ENCODE results near the gene TMEM229A.
A peak's percentile ranks its signal among the peaks of the same experiment; 100 is the strongest.
"Not testable (repeated sequence)": the region's sequence is repeated elsewhere in the genome, so short reads cannot be mapped to it uniquely, and the experiment has no call there.

TMEM229A gene

GRCh38 chr7:124032369-124033094 is at the start of gene TMEM229A:
TSS of gene TMEM229A (minus strand) at chr7:124033067. CDS start at chr7:124033003, 64 bp downstream.
- DNase-seq: peak; percentile 57 to 58

GRCh38 chr7:124082234-124082633 is 49.4 kb upstream of the TMEM229A start:
- not testable (repeated sequence) for DNase-seq

GRCh38 chr7:124077546-124077945 is 44.7 kb upstream of the TMEM229A start:
- no peak for DNase-seq

- DNase-seq: no peak
These were observed 44.0 kb upstream of the TMEM229A start for GRCh38 chr7:124076841-124077240.

- no peak for DNase-seq
These were observed 41.1 kb upstream of the TMEM229A start for GRCh38 chr7:124074007-124074406.

- DNase-seq: no peak
These were observed 40.4 kb upstream of the TMEM229A start for GRCh38 chr7:124073310-124073645.

- DNase-seq: peak; percentile 45 to 82
These were observed 39.9 kb upstream of the TMEM229A start for GRCh38 chr7:124072603-124073309.

GRCh38 chr7:124071843-124072242 is 39.0 kb upstream of the TMEM229A start:
- peak; percentile 85 to 96 for DNase-seq

- DNase-seq: no peak
These were observed 29.3 kb upstream of the TMEM229A start for GRCh38 chr7:124062171-124062570.

- no peak for DNase-seq
These were observed 27.7 kb upstream of the TMEM229A start for GRCh38 chr7:124060528-124060927.

- DNase-seq: no peak
These were observed 26.5 kb upstream of the TMEM229A start for GRCh38 chr7:124059375-124059774.

GRCh38 chr7:124058515-124058914 is 25.6 kb upstream of the TMEM229A start:
- no peak for DNase-seq

- DNase-seq: no peak
These were observed 25.0 kb upstream of the TMEM229A start for GRCh38 chr7:124057872-124058271.

- no peak for DNase-seq
These were observed 23.4 kb upstream of the TMEM229A start for GRCh38 chr7:124056234-124056633.

- DNase-seq: no peak
These were observed 19.0 kb upstream of the TMEM229A start for GRCh38 chr7:124051681-124052377.

GRCh38 chr7:124042826-124043225 is 10.0 kb upstream of the TMEM229A start:
- no peak for DNase-seq

- DNase-seq: no peak
These were observed 8.6 kb upstream of the TMEM229A start for GRCh38 chr7:124041439-124041838.

- not testable (repeated sequence) for DNase-seq
These were observed 5.0 kb upstream of the TMEM229A start for GRCh38 chr7:124037902-124038301.

- DNase-seq: no peak
These were observed 2.8 kb upstream of the TMEM229A start for GRCh38 chr7:124035706-124036105.

GRCh38 chr7:124034754-124035100 is 1.9 kb upstream of the TMEM229A start:
- DNase-seq: no peak

- DNase-seq: peak in 1 of 2 experiments; percentile 22
These were observed 1.2 kb upstream of the TMEM229A start for GRCh38 chr7:124033807-124034753.

GRCh38 chr7:124033095-124033806 is 384 bp upstream of the TMEM229A start:
- DNase-seq: peak; percentile 29 to 45
